Left lung (tissue), 10 donors: Measurements from ENCODE around the gene CLN5. TPM values are rescaled to one million over a fixed set of nuclear protein-coding genes. Genes with fewer than 3 reads are reported as not detected.

Source experiments
- ATAC-seq: fragments of 200-7000 bp; cut with Tn5 transposase; one replicate; pipeline ENCODE4 v1.9.1; 2020; ENCODE audit warnings: moderate library complexity
- DNase-seq, 4 donors: peaks; one replicate each; pipeline ENCODE4 v3.0.0-alpha.2; 2013 to 2020
- H3K27ac ChIP-seq, 2 donors: fragments of 200-600 bp; sonication (generic) in 1 of 2; one replicate each; pipeline versions ENCODE4 v1.5.0 to v1.8.0; 2020 to 2021
- H3K27me3 ChIP-seq, 2 donors: fragments of 200-600 bp; sonication (generic) in 1 of 2; one replicate each; pipeline versions ENCODE4 v1.5.0 to v1.8.0; 2020 to 2021
- H3K36me3 ChIP-seq, 2 donors: fragments of 200-600 bp; sonication (generic) in 1 of 2; one replicate each; pipeline versions ENCODE4 v1.5.0 to v1.8.0; 2020 to 2021
- H3K4me1 ChIP-seq, 2 donors: fragments of 200-600 bp; one replicate each; pipeline ENCODE4 v1.8.0; 2021
- H3K4me3 ChIP-seq, 2 donors: fragments of 200-600 bp; sonication (generic) in 1 of 2; one replicate each; pipeline versions ENCODE4 v1.5.0 to v1.8.0; 2020 to 2021; ENCODE audit warnings: mild to moderate bottlenecking in 1 of 2
- H3K9me3 ChIP-seq, 2 donors: fragments of 200-600 bp; sonication (generic) in 1 of 2; one replicate each; pipeline versions ENCODE4 v1.5.0 to v1.8.0; 2020 to 2021
- intact Hi-C, 2 donors: fragments of 100-400 bp; cut with DNase I; formaldehyde crosslinking; loops; one replicate each; pipeline versions ENCODE4 v1.11.2 to v1.14.2; 2022
- polyA plus RNA-seq, 6 donors: library from polyadenylated mRNA; unstranded; fragments of 120-200 nt; gene quantifications; one replicate each; pipeline ENCODE4 v1.2.1, GENCODE V29; 2013; ENCODE audit not compliant: insufficient read length in 6 of 6
- total RNA-seq, 2 donors: library from RNA; stranded (reverse); fragmentation: NEBNext Ultra II Directional; extraction: Animal tissue kit (Norgen Biotek cat#: 25700); gene quantifications; one replicate each; pipeline ENCODE4 v1.2.1, GENCODE V29; 2021
- TF ChIP-seq, protein P1 (sequence below), 2 donors: fragments of 200-600 bp; sonication (generic) in 1 of 2; IDR thresholded peaks; one replicate each; pipeline versions ENCODE4 v1.5.0 to v1.8.0; 2021; ENCODE audit warnings: antibody characterized with exemption in 2 of 2
- donor health status: DM: no; HTN: yes; CAD: no.
- donor health status: DM: no; HTN: no; CAD: no.

CLN5 gene
- total and polyA plus RNA-seq, 8 donors: 34.0 to 43.4 (median 40.4) TPM

DNA sequence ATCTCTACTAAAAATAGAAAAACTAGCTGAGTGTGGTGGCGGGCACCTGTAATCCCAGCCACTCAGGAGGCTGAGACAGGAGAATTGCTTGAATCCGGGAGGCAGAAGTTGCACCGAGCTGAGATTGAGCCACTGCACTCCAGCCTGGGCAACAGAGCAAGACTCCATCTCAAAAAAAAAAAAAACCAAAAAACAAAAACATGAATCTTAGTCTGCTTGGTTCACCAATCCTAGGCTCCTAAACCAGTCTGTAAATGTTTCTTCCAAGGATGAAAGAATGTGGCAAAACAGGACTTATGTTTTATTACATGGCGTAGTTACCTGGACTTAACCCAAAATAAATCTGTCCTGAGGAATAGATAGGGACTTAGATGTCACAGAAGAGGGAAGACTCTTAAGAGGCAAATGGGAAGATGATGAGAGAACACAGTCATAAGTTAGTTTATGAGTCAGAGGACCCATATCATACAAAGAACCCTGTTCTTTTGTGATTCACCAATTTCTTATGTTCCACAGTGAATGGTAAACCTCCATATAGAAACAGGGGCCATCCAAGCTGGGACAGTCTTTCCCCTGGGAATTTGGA is 41.9 kb downstream of the CLN5 start:
- no peak for ATAC-seq
- intact Hi-C loops: no loop called here
- DNase-seq: no peak
- Histone ChIP-seq H3K36me3 (no peaks in the 10 kb centered on the region), H3K9me3 (no peaks in the 10 kb centered on the region), H3K4me1 (no peaks in the 10 kb centered on the region), H3K27me3 (no peaks in the 10 kb centered on the region), H3K27ac (no peak overlapping the region), H3K4me3 (no peak overlapping the region)
- TF ChIP-seq, protein P1, sequence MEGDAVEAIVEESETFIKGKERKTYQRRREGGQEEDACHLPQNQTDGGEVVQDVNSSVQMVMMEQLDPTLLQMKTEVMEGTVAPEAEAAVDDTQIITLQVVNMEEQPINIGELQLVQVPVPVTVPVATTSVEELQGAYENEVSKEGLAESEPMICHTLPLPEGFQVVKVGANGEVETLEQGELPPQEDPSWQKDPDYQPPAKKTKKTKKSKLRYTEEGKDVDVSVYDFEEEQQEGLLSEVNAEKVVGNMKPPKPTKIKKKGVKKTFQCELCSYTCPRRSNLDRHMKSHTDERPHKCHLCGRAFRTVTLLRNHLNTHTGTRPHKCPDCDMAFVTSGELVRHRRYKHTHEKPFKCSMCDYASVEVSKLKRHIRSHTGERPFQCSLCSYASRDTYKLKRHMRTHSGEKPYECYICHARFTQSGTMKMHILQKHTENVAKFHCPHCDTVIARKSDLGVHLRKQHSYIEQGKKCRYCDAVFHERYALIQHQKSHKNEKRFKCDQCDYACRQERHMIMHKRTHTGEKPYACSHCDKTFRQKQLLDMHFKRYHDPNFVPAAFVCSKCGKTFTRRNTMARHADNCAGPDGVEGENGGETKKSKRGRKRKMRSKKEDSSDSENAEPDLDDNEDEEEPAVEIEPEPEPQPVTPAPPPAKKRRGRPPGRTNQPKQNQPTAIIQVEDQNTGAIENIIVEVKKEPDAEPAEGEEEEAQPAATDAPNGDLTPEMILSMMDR (IDR thresholded peaks at IDR 0.05): no peak

GRCh38 chr13:77034881-77035280 is 43.0 kb downstream of the CLN5 start:
- no peaks in the 10 kb centered on the region for H3K9me3 ChIP-seq
- no peaks in the 10 kb centered on the region for H3K36me3 ChIP-seq
- no peak overlapping the region for H3K27ac ChIP-seq
- H3K27me3 ChIP-seq: no peaks in the 10 kb centered on the region
- intact Hi-C loops: no loop called here
- no peaks in the 10 kb centered on the region for H3K4me1 ChIP-seq
- ATAC-seq (no peak), DNase-seq (no peak)
- TF ChIP-seq, protein P1 (IDR thresholded peaks at IDR 0.05): no peak
- no peak overlapping the region for H3K4me3 ChIP-seq

GRCh38 chr13:77036279-77036678 is 44.4 kb downstream of the CLN5 start:
- Histone ChIP-seq H3K36me3 (no peaks in the 10 kb centered on the region), H3K9me3 (no peaks in the 10 kb centered on the region), H3K4me1 (no peaks in the 10 kb centered on the region), H3K27ac (no peak overlapping the region), H3K27me3 (no peaks in the 10 kb centered on the region), H3K4me3 (no peak overlapping the region)
- TF ChIP-seq, protein P1 (IDR thresholded peaks at IDR 0.05): no peak
- intact Hi-C loops: no loop called here
- DNase-seq: no peak
- ATAC-seq: no peak

- DNase-seq: no peak
- TF ChIP-seq, protein P1 (IDR thresholded peaks at IDR 0.05): no peak
- Histone ChIP-seq H3K27me3 (no peaks in the 10 kb centered on the region), H3K36me3 (peaks cover 0 to 10% of the 10 kb centered on the region in 2 donors), H3K4me3 (no peak overlapping the region), H3K9me3 (no peaks in the 10 kb centered on the region), H3K27ac (no peak overlapping the region), H3K4me1 (no peaks in the 10 kb centered on the region)
- ATAC-seq: no peak
- intact Hi-C loops: no loop called here
Measured at GRCh38 chr13:77038907-77039480, 47.1 kb downstream of the CLN5 start.

- H3K27ac ChIP-seq: no peak overlapping the region
- no peaks in the 10 kb centered on the region for H3K4me1 ChIP-seq
- TF ChIP-seq, protein P1 (IDR thresholded peaks at IDR 0.05): no peak
- H3K27me3 ChIP-seq: no peaks in the 10 kb centered on the region
- intact Hi-C loops: no loop called here
- DNase-seq: no peak
- no peaks in the 10 kb centered on the region for H3K9me3 ChIP-seq
- H3K4me3 ChIP-seq: no peak overlapping the region
- ATAC-seq: no peak
- peaks cover 0 to 21% of the 10 kb centered on the region in 2 donors for H3K36me3 ChIP-seq
Measured at GRCh38 chr13:77040076-77040475, 48.2 kb downstream of the CLN5 start.
